HEK293 (cell line): ENCODE results near the gene LRRC74B.

Source experiments
- YY1 ChIP-seq: fragments of 450-650 bp; formaldehyde crosslinking; IDR thresholded peaks from 2 replicates; pipeline ENCODE4 v1.5.1; 2018; ENCODE audit warnings: missing biosample characterization, missing genetic modification characterization
- ZNF146 ChIP-seq: fragments of 450-650 bp; formaldehyde crosslinking; IDR thresholded peaks from 2 replicates; pipeline ENCODE4 v1.5.1; 2016; ENCODE audit warnings: missing biosample characterization, missing genetic modification characterization
- ZNF311 ChIP-seq: fragments of 450-650 bp; formaldehyde crosslinking; IDR thresholded peaks from 2 replicates; pipeline ENCODE4 v1.5.1; 2017; ENCODE audit warnings: missing biosample characterization, missing genetic modification characterization, borderline replicate concordance
- ZNF354C ChIP-seq: fragments of 450-650 bp; formaldehyde crosslinking; IDR thresholded peaks from 2 replicates; pipeline ENCODE4 v1.5.1; 2016; ENCODE audit warnings: missing biosample characterization, missing genetic modification characterization, low read depth, borderline replicate concordance

GRCh38 chr22:21079493-21079892 lies 33.7 kb downstream of the LRRC74B start:
- TF ChIP-seq ZNF354C (tag by site-specific recombination) (no peak), ZNF311 (tag by site-specific recombination) (no peak), YY1 (tag by site-specific recombination) (no peak), ZNF146 (tag by site-specific recombination) (no peak)
